HCT116 (cell line): ENCODE measurements around the gene CFB. TPM values are rescaled to one million over a fixed set of nuclear protein-coding genes. Genes with fewer than 3 reads are reported as not detected.

ENCODE experiments used
- ATAC-seq: fragments of 200-7000 bp; cut with Tn5 transposase; 2 replicates; pipeline ENCODE4 v1.9.1; 2020; ENCODE audit warnings: mild to moderate bottlenecking, moderate library complexity
- BruUV-seq: library from RNA; stranded (reverse); fragments of 400-500 nt; replicated peaks from 2 replicates; lab custom pipeline; 2021; lab: Mats Ljungman, UMichigan
- CTCF ChIA-PET: fragments of 300-600 bp; sonication (Branson Sonifier 250); formaldehyde crosslinking; loops from one replicate; lab custom pipeline; 2021; ENCODE audit warnings: antibody characterized with exemption; lab: Charles Lee
- POLR2A ChIA-PET: fragments of 300-600, 350-600 bp; sonication (Branson Sonifier 250); formaldehyde crosslinking; loops from one replicate; lab custom pipeline; 2021; ENCODE audit warnings: antibody characterized with exemption; lab: Charles Lee
- RAD21 ChIA-PET, 2 experiments: fragments of 300-600 bp; sonication (Branson Sonifier 250); formaldehyde crosslinking; loops; one replicate each; lab custom pipeline; 2023; ENCODE audit warnings: low total read pairs in 2 of 2; ENCODE audit not compliant: uncharacterized antibody in 2 of 2, unreplicated experiment in 2 of 2, low non-redundant PET in 1 of 2; lab: Charles Lee
- DNase-seq: peaks from one replicate; pipeline ENCODE4 v3.0.0-alpha.2; 2010; ENCODE audit warnings: low read depth, low spot score
- H2AFZ ChIP-seq: fragments of 200-600 bp; shearing (Covaris generic), sonication (generic); 2 replicates; pipeline ENCODE4 v1.6.1; 2017; ENCODE audit warnings: low read depth, mixed run types, mixed read lengths, antibody characterized with exemption, low read length; ENCODE audit not compliant: poor library complexity, severe bottlenecking
- H3K27ac ChIP-seq: 2 replicates; pipeline ENCODE4 v1.5.1; 2012; ENCODE audit warnings: low read depth, low read length
- H3K27me3 ChIP-seq: fragments of 200-600 bp; sonication (generic); 2 replicates; pipeline ENCODE4 v1.6.1; 2016; ENCODE audit warnings: mixed run types, low read length, mixed read lengths; ENCODE audit not compliant: insufficient read depth
- H3K36me3 ChIP-seq, 2 experiments: fragments of 200-500 bp in 1 of 2; fragments of 200-600 bp in 1 of 2; sonication (Bioruptor generic) in 1 of 2; sonication (generic) in 1 of 2; 2 replicates each; pipeline versions ENCODE4 v1.5.1 to v1.6.1; 2014 to 2016; ENCODE audit warnings: low read length in 2 of 2, inconsistent platforms in 1 of 2, mixed read lengths in 1 of 2, mixed run types in 1 of 2; ENCODE audit not compliant: insufficient read depth in 2 of 2, control insufficient read depth in 1 of 2
- H3K4me1 ChIP-seq, 2 experiments: fragments of 200-600 bp in 1 of 2; sonication (generic) in 1 of 2; 2 replicates each; pipeline versions ENCODE4 v1.5.1 to v1.6.1; 2012 to 2017; ENCODE audit warnings: low read length in 2 of 2, inconsistent platforms in 1 of 2, mild to moderate bottlenecking in 1 of 2, mixed read lengths in 1 of 2, mixed run types in 1 of 2, moderate library complexity in 1 of 2; ENCODE audit not compliant: insufficient read depth in 2 of 2, control insufficient read depth in 1 of 2
- H3K4me2 ChIP-seq: fragments of 200-600 bp; sonication (generic); 2 replicates; pipeline ENCODE4 v1.6.1; 2017; ENCODE audit warnings: mixed run types, low read length, mixed read lengths
- H3K4me3 ChIP-seq, 2 experiments: fragments of 200-600 bp in 1 of 2; sonication (generic) in 1 of 2; replicated peaks in 1 of 2; 2 replicates each; pipeline ENCODE4 v1.5.1; 2011 to 2016; ENCODE audit warnings: low read length in 2 of 2, control low read depth in 1 of 2, low read depth in 1 of 2, mild to moderate bottlenecking in 1 of 2, mixed read lengths in 1 of 2, mixed run types in 1 of 2
- H3K79me2 ChIP-seq: fragments of 200-600 bp; sonication (generic); 2 replicates; pipeline ENCODE4 v1.6.1; 2017; ENCODE audit warnings: mild to moderate bottlenecking, mixed run types, low read length, moderate library complexity, mixed read lengths; ENCODE audit not compliant: insufficient read depth
- H3K9ac ChIP-seq: fragments of 200-600 bp; sonication (generic); 2 replicates; pipeline ENCODE4 v1.6.1; 2016; ENCODE audit warnings: low read length, mixed read lengths
- H3K9me2 ChIP-seq: fragments of 200-600 bp; sonication (generic), shearing (Covaris generic); 2 replicates; pipeline ENCODE4 v1.6.1; 2017; ENCODE audit warnings: mixed run types, mild to moderate bottlenecking, moderate library complexity; ENCODE audit not compliant: insufficient read depth
- H3K9me3 ChIP-seq, 2 experiments: fragments of 200-500 bp in 1 of 2; fragments of 200-600 bp in 1 of 2; sonication (Bioruptor generic) in 1 of 2; sonication (generic) in 1 of 2; 2 replicates each; pipeline ENCODE4 v1.6.1; 2014 to 2017; ENCODE audit warnings: low read length in 2 of 2, mixed read lengths in 2 of 2, inconsistent platforms in 1 of 2, low read depth in 1 of 2, mild to moderate bottlenecking in 1 of 2, mixed run types in 1 of 2, moderate library complexity in 1 of 2; ENCODE audit not compliant: control insufficient read depth in 1 of 2, insufficient read depth in 1 of 2
- H4K20me1 ChIP-seq: fragments of 200-600 bp; sonication (generic), shearing (Covaris generic); 2 replicates; pipeline ENCODE4 v1.6.1; 2017; ENCODE audit warnings: mixed run types, mild to moderate bottlenecking, moderate library complexity; ENCODE audit not compliant: insufficient read depth
- POLR2A ChIP-seq: IDR thresholded peaks from 2 replicates; pipeline ENCODE4 v1.7.0; 2011; ENCODE audit warnings: borderline replicate concordance; ENCODE audit not compliant: insufficient read depth, insufficient read length; ENCODE audit errors: extremely low read depth
- RAD21 ChIP-seq: IDR thresholded peaks from 2 replicates; pipeline ENCODE4 v1.6.1; 2012; ENCODE audit warnings: low read depth, mild to moderate bottlenecking
- YY1 ChIP-seq: IDR thresholded peaks from 2 replicates; pipeline ENCODE4 v1.6.1; 2011; ENCODE audit warnings: low read length, low read depth, moderate library complexity, mild to moderate bottlenecking; ENCODE audit not compliant: insufficient replicate concordance; ENCODE audit errors: extremely low read depth
- intact Hi-C: fragments of 100-400 bp; cut with micrococcal nuclease; formaldehyde crosslinking; loops from 2 replicates; pipeline ENCODE4 v1.10.0; 2022
- total RNA-seq: library from RNA; stranded (reverse); gene quantifications from one replicate; pipeline ENCODE4 v1.2.1, GENCODE V29; 2021; ENCODE audit not compliant: unreplicated experiment
- TF ChIP-seq, protein P1 (sequence below), 3 experiments: fragments of 200-600 bp in 1 of 3; sonication (generic) in 1 of 3; IDR thresholded peaks in 2 of 3; conservative IDR thresholded peaks in 1 of 3; 2 replicates each; pipeline ENCODE4 v1.5.1; 2012 to 2017; ENCODE audit warnings: low read depth in 2 of 3, low read length in 2 of 3, antibody characterized with exemption in 1 of 3, borderline replicate concordance in 1 of 3, control low read depth in 1 of 3, mild to moderate bottlenecking in 1 of 3, mixed read lengths in 1 of 3, mixed run types in 1 of 3, moderate library complexity in 1 of 3; ENCODE audit not compliant: insufficient read depth in 1 of 3

CFB gene
- total RNA-seq, 1 experiment from 2014 or later, result 1.5 TPM

DNA sequence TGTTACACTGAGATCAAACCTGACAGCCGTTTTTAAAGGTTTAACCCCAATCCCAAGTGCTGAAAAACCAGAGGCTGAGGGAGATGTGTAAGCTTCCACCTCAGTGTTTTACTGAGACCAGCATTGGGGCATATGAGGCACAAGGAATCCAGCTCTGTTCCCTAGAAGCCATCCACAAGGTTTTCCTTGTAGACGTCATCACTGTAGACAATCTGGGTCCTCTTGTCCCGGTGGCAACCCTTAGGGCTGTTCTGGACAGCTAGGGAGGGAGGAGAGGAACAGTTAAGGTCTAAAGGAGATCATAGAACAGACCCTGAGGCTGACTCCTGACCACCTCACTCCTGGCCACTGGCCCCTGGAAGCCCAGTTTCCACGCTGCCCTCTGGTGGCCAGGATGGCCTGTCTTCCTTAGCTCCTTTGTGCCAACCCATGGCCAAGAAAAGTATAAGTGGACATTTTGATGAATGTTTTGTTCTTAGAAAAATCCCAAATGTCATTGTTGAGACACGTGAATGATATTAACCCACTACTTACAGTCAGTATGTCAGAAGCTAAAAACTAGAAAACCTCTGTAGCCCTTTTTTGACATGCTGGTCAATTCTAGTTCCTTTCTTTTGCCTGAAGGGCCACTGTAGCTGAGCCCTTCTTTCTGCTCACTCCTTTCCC, 6.4 kb downstream of the CFB start:
- no peaks in the 10 kb centered on the region for H3K9me3 ChIP-seq
- peaks cover 26 to 51% of the 10 kb centered on the region in 2 experiments for H3K36me3 ChIP-seq
- no TSS peak for BruUV-seq
- 0 out of 2 replicates have a peak overlapping the region, but pooled peaks have one; percentile 19 for H3K27ac ChIP-seq
- CTCF ChIA-PET, result interaction anchor here (0.6 to 1.9 kb wide), 20 partner anchors 9 to 406 kb away, joined by 3 to 11 read pairs (median 4); partner anchors contain the start of genes ATP6V1G2, DXO, LSM2 and LY6G5C
- no peak overlapping the region for H3K9ac ChIP-seq
- no peaks in the 10 kb centered on the region; the same call in 1 of the 2 replicates for H3K9me2 ChIP-seq
- peaks cover 0 to 16% of the 10 kb centered on the region in 2 experiments; a peak in 2 of 4 replicates for H3K4me1 ChIP-seq
- RAD21 ChIA-PET, result interaction anchor here (0.9 to 1.6 kb wide), 3 partner anchors 50 to 180 kb away, joined by 3 to 4 read pairs (median 3); partner anchors contain the start of gene ZBTB12 (in 1 of the 2)
- H3K79me2 ChIP-seq, result peaks cover 9% of the 10 kb centered on the region
- intact Hi-C loops, result loop anchor here (1.0 to 2.0 kb wide), 2 partner anchors 49 to 272 kb away; partner anchors contain the start of gene ZBTB12
- H3K4me2 ChIP-seq, result no peak overlapping the region
- H2AFZ ChIP-seq, result no peak overlapping the region
- TF ChIP-seq POLR2A (no peak), YY1 (peak; percentile 21), RAD21 (peak; percentile 82)
- TF ChIP-seq, protein P1, sequence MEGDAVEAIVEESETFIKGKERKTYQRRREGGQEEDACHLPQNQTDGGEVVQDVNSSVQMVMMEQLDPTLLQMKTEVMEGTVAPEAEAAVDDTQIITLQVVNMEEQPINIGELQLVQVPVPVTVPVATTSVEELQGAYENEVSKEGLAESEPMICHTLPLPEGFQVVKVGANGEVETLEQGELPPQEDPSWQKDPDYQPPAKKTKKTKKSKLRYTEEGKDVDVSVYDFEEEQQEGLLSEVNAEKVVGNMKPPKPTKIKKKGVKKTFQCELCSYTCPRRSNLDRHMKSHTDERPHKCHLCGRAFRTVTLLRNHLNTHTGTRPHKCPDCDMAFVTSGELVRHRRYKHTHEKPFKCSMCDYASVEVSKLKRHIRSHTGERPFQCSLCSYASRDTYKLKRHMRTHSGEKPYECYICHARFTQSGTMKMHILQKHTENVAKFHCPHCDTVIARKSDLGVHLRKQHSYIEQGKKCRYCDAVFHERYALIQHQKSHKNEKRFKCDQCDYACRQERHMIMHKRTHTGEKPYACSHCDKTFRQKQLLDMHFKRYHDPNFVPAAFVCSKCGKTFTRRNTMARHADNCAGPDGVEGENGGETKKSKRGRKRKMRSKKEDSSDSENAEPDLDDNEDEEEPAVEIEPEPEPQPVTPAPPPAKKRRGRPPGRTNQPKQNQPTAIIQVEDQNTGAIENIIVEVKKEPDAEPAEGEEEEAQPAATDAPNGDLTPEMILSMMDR (IDR thresholded peaks at IDR 0.05 in 2 of 3, conservative IDR thresholded peaks at IDR 0.05 in 1 of 3; ENCODE audit: borderline replicate concordance in 1 of 3, insufficient read depth in 1 of 3, low read depth in 2 of 3, low read length in 2 of 3), result peak; percentile 89 to 95 (median 90)
- ATAC-seq (peak; percentile 80), DNase-seq (no peak)
- no peaks in the 10 kb centered on the region for H3K27me3 ChIP-seq
- H3K4me3 ChIP-seq, result no peak overlapping the region
- H4K20me1 ChIP-seq, result no peaks in the 10 kb centered on the region
- POLR2A ChIA-PET, result interaction anchor here (1.0 to 1.3 kb wide), 3 partner anchors 19 to 125 kb away, joined by 3 to 7 read pairs (median 6); partner anchors contain the start of genes DXO and HSPA1B
